Thyroid gland (tissue), 4 donors: ENCODE measurements around the gene UBE2R2.
"Not testable (repeated sequence)": the region's sequence is repeated elsewhere in the genome, so short reads cannot be mapped to it uniquely, and the experiment has no call there.

Source experiments
- POLR2A ChIP-seq, 2 donors: fragments of 450-650 bp; IDR thresholded peaks; one replicate each; pipeline ENCODE4 v1.6.1; 2017; ENCODE audit warnings: antibody characterized with exemption in 2 of 2, mild to moderate bottlenecking in 2 of 2, moderate library complexity in 1 of 2
- TF ChIP-seq, protein P1 (sequence below), 6 experiments: fragments of 200-600 bp in 3 of 6; fragments of 450-650 bp in 3 of 6; sonication (generic) in 3 of 6; IDR thresholded peaks; one replicate each; pipeline ENCODE4 v1.5.1; 2016 to 2019; ENCODE audit warnings: antibody characterized with exemption in 6 of 6, mild to moderate bottlenecking in 2 of 6, inconsistent platforms in 1 of 6, moderate library complexity in 1 of 6

DNA sequence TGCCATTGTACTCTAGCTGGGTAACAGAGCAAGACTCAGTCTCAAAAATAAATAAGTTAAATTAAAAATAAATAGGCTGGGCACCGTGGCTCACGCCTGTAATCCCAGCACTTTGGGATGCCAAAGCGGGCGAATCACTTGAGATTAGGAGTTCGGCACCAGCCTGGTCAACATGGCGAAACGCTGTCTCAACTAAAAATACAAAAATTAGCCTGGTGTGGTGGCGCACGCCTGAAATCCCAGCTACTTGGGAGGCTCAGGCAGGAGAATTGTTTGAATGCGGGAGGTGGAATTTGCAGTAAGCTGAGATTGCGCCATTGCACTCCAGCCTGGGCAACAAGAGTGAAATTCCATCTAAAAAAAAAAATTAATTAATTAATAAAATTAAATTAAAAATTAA is 10.3 kb downstream of the UBE2R2 start:
- TF ChIP-seq, protein P1, sequence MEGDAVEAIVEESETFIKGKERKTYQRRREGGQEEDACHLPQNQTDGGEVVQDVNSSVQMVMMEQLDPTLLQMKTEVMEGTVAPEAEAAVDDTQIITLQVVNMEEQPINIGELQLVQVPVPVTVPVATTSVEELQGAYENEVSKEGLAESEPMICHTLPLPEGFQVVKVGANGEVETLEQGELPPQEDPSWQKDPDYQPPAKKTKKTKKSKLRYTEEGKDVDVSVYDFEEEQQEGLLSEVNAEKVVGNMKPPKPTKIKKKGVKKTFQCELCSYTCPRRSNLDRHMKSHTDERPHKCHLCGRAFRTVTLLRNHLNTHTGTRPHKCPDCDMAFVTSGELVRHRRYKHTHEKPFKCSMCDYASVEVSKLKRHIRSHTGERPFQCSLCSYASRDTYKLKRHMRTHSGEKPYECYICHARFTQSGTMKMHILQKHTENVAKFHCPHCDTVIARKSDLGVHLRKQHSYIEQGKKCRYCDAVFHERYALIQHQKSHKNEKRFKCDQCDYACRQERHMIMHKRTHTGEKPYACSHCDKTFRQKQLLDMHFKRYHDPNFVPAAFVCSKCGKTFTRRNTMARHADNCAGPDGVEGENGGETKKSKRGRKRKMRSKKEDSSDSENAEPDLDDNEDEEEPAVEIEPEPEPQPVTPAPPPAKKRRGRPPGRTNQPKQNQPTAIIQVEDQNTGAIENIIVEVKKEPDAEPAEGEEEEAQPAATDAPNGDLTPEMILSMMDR (IDR thresholded peaks at IDR 0.05) = not testable (repeated sequence)
- TF ChIP-seq POLR2A (IDR thresholded peaks at IDR 0.05) = not testable (repeated sequence)
